Measurements from ENCODE around the gene MKNK1.
A peak's percentile ranks its signal among the peaks of the same experiment; 100 is the strongest.

MKNK1 gene

GRCh38 chr1:46517010-46517600, 87.0 kb downstream of the MKNK1 start (continued):
- TF ChIP-seq, protein P1, sequence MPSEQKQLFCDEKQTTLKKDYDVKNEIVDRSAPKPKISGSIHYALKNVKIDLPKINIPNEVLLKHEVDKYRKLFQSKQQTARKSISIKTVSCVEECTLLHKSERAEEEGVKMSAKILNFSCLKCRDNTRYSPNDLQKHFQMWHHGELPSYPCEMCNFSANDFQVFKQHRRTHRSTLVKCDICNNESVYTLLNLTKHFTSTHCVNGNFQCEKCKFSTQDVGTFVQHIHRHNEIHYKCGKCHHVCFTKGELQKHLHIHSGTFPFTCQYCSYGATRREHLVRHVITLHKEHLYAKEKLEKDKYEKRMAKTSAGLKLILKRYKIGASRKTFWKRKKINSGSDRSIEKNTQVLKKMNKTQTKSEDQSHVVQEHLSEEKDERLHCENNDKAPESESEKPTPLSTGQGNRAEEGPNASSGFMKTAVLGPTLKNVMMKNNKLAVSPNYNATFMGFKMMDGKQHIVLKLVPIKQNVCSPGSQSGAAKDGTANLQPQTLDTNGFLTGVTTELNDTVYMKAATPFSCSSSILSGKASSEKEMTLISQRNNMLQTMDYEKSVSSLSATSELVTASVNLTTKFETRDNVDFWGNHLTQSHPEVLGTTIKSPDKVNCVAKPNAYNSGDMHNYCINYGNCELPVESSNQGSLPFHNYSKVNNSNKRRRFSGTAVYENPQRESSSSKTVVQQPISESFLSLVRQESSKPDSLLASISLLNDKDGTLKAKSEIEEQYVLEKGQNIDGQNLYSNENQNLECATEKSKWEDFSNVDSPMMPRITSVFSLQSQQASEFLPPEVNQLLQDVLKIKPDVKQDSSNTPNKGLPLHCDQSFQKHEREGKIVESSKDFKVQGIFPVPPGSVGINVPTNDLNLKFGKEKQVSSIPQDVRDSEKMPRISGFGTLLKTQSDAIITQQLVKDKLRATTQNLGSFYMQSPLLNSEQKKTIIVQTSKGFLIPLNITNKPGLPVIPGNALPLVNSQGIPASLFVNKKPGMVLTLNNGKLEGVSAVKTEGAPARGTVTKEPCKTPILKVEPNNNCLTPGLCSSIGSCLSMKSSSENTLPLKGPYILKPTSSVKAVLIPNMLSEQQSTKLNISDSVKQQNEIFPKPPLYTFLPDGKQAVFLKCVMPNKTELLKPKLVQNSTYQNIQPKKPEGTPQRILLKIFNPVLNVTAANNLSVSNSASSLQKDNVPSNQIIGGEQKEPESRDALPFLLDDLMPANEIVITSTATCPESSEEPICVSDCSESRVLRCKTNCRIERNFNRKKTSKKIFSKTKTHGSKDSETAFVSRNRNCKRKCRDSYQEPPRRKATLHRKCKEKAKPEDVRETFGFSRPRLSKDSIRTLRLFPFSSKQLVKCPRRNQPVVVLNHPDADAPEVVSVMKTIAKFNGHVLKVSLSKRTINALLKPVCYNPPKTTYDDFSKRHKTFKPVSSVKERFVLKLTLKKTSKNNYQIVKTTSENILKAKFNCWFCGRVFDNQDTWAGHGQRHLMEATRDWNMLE (tag by site-specific recombination; conservative IDR thresholded peaks at IDR 0.05; ENCODE audit: low read depth) = no peak
- TF ChIP-seq ZNF202 (tag by site-specific recombination; IDR thresholded peaks at IDR 0.05; ENCODE audit: borderline replicate concordance) = no peak
- TF ChIP-seq ZNF473 (tag by site-specific recombination; IDR thresholded peaks at IDR 0.05) = no peak
- TF ChIP-seq, protein P2, sequence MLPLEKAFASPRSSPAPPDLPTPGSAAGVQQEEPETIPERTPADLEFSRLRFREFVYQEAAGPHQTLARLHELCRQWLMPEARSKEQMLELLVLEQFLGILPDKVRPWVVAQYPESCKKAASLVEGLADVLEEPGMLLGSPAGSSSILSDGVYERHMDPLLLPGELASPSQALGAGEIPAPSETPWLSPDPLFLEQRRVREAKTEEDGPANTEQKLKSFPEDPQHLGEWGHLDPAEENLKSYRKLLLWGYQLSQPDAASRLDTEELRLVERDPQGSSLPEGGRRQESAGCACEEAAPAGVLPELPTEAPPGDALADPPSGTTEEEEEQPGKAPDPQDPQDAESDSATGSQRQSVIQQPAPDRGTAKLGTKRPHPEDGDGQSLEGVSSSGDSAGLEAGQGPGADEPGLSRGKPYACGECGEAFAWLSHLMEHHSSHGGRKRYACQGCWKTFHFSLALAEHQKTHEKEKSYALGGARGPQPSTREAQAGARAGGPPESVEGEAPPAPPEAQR (tag by site-specific recombination; IDR thresholded peaks at IDR 0.05) = no peak
- peak; percentile 55; the same call in 1 of the 2 replicates for TF ChIP-seq GLIS2 (tag by site-specific recombination; IDR thresholded peaks at IDR 0.05)
- TF ChIP-seq ZNF391 (tag by site-specific recombination; IDR thresholded peaks at IDR 0.05; ENCODE audit: borderline replicate concordance, low read depth) = no peak
- no peak for TF ChIP-seq ZNF707 (tag by site-specific recombination; IDR thresholded peaks at IDR 0.05)
- TF ChIP-seq SCRT1 (tag by site-specific recombination; IDR thresholded peaks at IDR 0.05; ENCODE audit: borderline replicate concordance) = no peak
- no peak for TF ChIP-seq ZNF354C (tag by site-specific recombination; IDR thresholded peaks at IDR 0.05; ENCODE audit: borderline replicate concordance, low read depth)
- TF ChIP-seq ZNF561 (tag by site-specific recombination; IDR thresholded peaks at IDR 0.05; ENCODE audit: borderline replicate concordance) = no peak
- peak; percentile 82 for TF ChIP-seq ZFHX2 (tag by site-specific recombination; conservative IDR thresholded peaks at IDR 0.05)
- TF ChIP-seq SCRT2 (tag by site-specific recombination; IDR thresholded peaks at IDR 0.05) = no peak
- TF ChIP-seq KLF10 (tag by site-specific recombination; IDR thresholded peaks at IDR 0.05) = no peak
- TF ChIP-seq, protein P3, sequence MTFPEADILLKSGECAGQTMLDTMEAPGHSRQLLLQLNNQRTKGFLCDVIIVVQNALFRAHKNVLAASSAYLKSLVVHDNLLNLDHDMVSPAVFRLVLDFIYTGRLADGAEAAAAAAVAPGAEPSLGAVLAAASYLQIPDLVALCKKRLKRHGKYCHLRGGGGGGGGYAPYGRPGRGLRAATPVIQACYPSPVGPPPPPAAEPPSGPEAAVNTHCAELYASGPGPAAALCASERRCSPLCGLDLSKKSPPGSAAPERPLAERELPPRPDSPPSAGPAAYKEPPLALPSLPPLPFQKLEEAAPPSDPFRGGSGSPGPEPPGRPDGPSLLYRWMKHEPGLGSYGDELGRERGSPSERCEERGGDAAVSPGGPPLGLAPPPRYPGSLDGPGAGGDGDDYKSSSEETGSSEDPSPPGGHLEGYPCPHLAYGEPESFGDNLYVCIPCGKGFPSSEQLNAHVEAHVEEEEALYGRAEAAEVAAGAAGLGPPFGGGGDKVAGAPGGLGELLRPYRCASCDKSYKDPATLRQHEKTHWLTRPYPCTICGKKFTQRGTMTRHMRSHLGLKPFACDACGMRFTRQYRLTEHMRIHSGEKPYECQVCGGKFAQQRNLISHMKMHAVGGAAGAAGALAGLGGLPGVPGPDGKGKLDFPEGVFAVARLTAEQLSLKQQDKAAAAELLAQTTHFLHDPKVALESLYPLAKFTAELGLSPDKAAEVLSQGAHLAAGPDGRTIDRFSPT (tag by site-specific recombination; IDR thresholded peaks at IDR 0.05) = no peak
- no peak for TF ChIP-seq GLI4 (tag by site-specific recombination; IDR thresholded peaks at IDR 0.05)
- no peak for TF ChIP-seq ZNF677 (tag by site-specific recombination; IDR thresholded peaks at IDR 0.05)
- no peak for TF ChIP-seq ZNF560 (tag by site-specific recombination; IDR thresholded peaks at IDR 0.05; ENCODE audit: borderline replicate concordance)
- TF ChIP-seq, protein P4, sequence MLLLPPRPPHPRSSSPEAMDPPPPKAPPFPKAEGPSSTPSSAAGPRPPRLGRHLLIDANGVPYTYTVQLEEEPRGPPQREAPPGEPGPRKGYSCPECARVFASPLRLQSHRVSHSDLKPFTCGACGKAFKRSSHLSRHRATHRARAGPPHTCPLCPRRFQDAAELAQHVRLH (tag by site-specific recombination; IDR thresholded peaks at IDR 0.05) = no peak
- TF ChIP-seq ZNF274 (IDR thresholded peaks at IDR 0.05; ENCODE audit: low read length) = no peak
- TF ChIP-seq ZNF274 (tag by site-specific recombination; IDR thresholded peaks at IDR 0.05; ENCODE audit: borderline replicate concordance) = no peak
- TF ChIP-seq ZNF629 (tag by site-specific recombination; IDR thresholded peaks at IDR 0.05) = 0 out of 2 replicates have a peak, but pooled peaks have one; percentile 21
- 0 out of 2 replicates have a peak, but pooled peaks have one; percentile 19 for TF ChIP-seq ZNF366 (tag by site-specific recombination; conservative IDR thresholded peaks at IDR 0.05)
- no peak for TF ChIP-seq ZNF404 (tag by site-specific recombination; IDR thresholded peaks at IDR 0.05)

Measured in HEK293 (cell line).